ENCODE measurements around the gene SLC7A5. TPM values are rescaled to one million over a fixed set of nuclear protein-coding genes. Genes with fewer than 3 reads are reported as not detected.

Gene SLC7A5
- total RNA-seq, 4 donors from 2014 or later = 3.1 to 10.4 (median 6.0) TPM

- Histone ChIP-seq H3K4me1 (peaks cover 0 to 10% (median 0%) of the 10 kb centered on the region in 3 donors), H3K9me3 (no peaks in the 10 kb centered on the region), H3K27me3 (no peaks in the 10 kb centered on the region), H3K27ac (no peak overlapping the region), H3K4me3 (no peak overlapping the region), H3K36me3 (peaks cover 0 to 88% of the 10 kb centered on the region in 2 donors)
- TF ChIP-seq CTCF (IDR thresholded peaks at IDR 0.05) = no peak
- no peak for TF ChIP-seq EP300 (IDR thresholded peaks at IDR 0.05)
- no peak for TF ChIP-seq POLR2A (IDR thresholded peaks at IDR 0.05)
- no peak for TF ChIP-seq POLR2AphosphoS5 (IDR thresholded peaks at IDR 0.05)
- no peak for ATAC-seq
- 93 to 100% methylated on average over 1 to 14 of the region's 17 CpGs for WGBS, 2 donors (ENCODE audit: low coverage in 1 of 2)
These were observed 32.9 kb downstream of the SLC7A5 start for GRCh38 chr16:87836346-87836843.

GRCh38 chr16:87835882-87836331 is 33.4 kb downstream of the SLC7A5 start:
- no peak for ATAC-seq
- no peak for TF ChIP-seq POLR2A (IDR thresholded peaks at IDR 0.05)
- TF ChIP-seq CTCF (IDR thresholded peaks at IDR 0.05) = no peak
- no peak for TF ChIP-seq EP300 (IDR thresholded peaks at IDR 0.05)
- TF ChIP-seq POLR2AphosphoS5 (IDR thresholded peaks at IDR 0.05) = no peak
- peaks cover 0 to 89% of the 10 kb centered on the region in 2 donors for H3K36me3 ChIP-seq
- no peaks in the 10 kb centered on the region for H3K9me3 ChIP-seq
- H3K4me3 ChIP-seq = no peak overlapping the region
- H3K27ac ChIP-seq = no peak overlapping the region
- 60 to 94% methylated on average over 1 to 3 of the region's 20 CpGs for WGBS, 2 donors (ENCODE audit: low coverage in 1 of 2)
- peaks cover 0 to 10% (median 0%) of the 10 kb centered on the region in 3 donors for H3K4me1 ChIP-seq
- H3K27me3 ChIP-seq = no peaks in the 10 kb centered on the region

GRCh38 chr16:87834668-87835473 is 34.4 kb downstream of the SLC7A5 start:
- no peaks in the 10 kb centered on the region for H3K27me3 ChIP-seq
- no peak for ATAC-seq
- H3K27ac ChIP-seq = peak overlapping the region in 3 of 4 donors; percentile 31 to 44 (median 40)
- peaks cover 0 to 89% of the 10 kb centered on the region in 2 donors for H3K36me3 ChIP-seq
- TF ChIP-seq POLR2A (IDR thresholded peaks at IDR 0.05) (no peak), POLR2AphosphoS5 (IDR thresholded peaks at IDR 0.05) (peak; percentile 51)
- H3K9me3 ChIP-seq = no peaks in the 10 kb centered on the region
- H3K4me3 ChIP-seq = no peak overlapping the region
- peaks cover 0 to 10% (median 0%) of the 10 kb centered on the region in 3 donors for H3K4me1 ChIP-seq
- 40% methylated on average over 1 of the region's 24 CpGs; no CpG with 5 or more reads in 1 of the 2 donors for WGBS, 2 donors (ENCODE audit: low coverage in 1 of 2)

GRCh38 chr16:87834005-87834667 is 35.2 kb downstream of the SLC7A5 start:
- no peak for TF ChIP-seq POLR2A (IDR thresholded peaks at IDR 0.05)
- no peak for TF ChIP-seq CTCF (IDR thresholded peaks at IDR 0.05)
- peak; percentile 41 for TF ChIP-seq POLR2AphosphoS5 (IDR thresholded peaks at IDR 0.05)
- Histone ChIP-seq H3K9me3 (no peaks in the 10 kb centered on the region), H3K36me3 (peaks cover 0 to 82% of the 10 kb centered on the region in 2 donors), H3K4me3 (no peak overlapping the region), H3K4me1 (peaks cover 0 to 10% (median 0%) of the 10 kb centered on the region in 3 donors), H3K27me3 (no peaks in the 10 kb centered on the region), H3K27ac (peak overlapping the region in 3 of 4 donors; percentile 31 to 44 (median 40))
- ATAC-seq = no peak
- 86% methylated on average over 1 of the region's 23 CpGs; no CpG with 5 or more reads in 1 of the 2 donors for WGBS, 2 donors (ENCODE audit: low coverage in 1 of 2)

GRCh38 chr16:87833548-87833947 is 35.8 kb downstream of the SLC7A5 start:
- TF ChIP-seq POLR2A (IDR thresholded peaks at IDR 0.05) = no peak
- no peak for TF ChIP-seq EP300 (IDR thresholded peaks at IDR 0.05)
- TF ChIP-seq POLR2AphosphoS5 (IDR thresholded peaks at IDR 0.05) = no peak
- no peak for TF ChIP-seq CTCF (IDR thresholded peaks at IDR 0.05)
- Histone ChIP-seq H3K4me3 (no peak overlapping the region), H3K4me1 (peaks cover 0 to 10% (median 0%) of the 10 kb centered on the region in 3 donors), H3K27ac (no peak overlapping the region), H3K27me3 (no peaks in the 10 kb centered on the region), H3K36me3 (peaks cover 0 to 76% of the 10 kb centered on the region in 2 donors), H3K9me3 (no peaks in the 10 kb centered on the region)
- no peak for ATAC-seq
- 94% methylated on average over 8 of the region's 16 CpGs; no CpG with 5 or more reads in 1 of the 2 donors for WGBS, 2 donors (ENCODE audit: low coverage in 1 of 2)
